GM18526 (cell line): ENCODE data around the gene PARD6G.

Experiments used
- POLR2A ChIP-seq: IDR thresholded peaks from 3 replicates; pipeline ENCODE4 v1.6.1; 2011; ENCODE audit not compliant: insufficient read length; ENCODE audit errors: extremely low read depth

PARD6G gene

DNA sequence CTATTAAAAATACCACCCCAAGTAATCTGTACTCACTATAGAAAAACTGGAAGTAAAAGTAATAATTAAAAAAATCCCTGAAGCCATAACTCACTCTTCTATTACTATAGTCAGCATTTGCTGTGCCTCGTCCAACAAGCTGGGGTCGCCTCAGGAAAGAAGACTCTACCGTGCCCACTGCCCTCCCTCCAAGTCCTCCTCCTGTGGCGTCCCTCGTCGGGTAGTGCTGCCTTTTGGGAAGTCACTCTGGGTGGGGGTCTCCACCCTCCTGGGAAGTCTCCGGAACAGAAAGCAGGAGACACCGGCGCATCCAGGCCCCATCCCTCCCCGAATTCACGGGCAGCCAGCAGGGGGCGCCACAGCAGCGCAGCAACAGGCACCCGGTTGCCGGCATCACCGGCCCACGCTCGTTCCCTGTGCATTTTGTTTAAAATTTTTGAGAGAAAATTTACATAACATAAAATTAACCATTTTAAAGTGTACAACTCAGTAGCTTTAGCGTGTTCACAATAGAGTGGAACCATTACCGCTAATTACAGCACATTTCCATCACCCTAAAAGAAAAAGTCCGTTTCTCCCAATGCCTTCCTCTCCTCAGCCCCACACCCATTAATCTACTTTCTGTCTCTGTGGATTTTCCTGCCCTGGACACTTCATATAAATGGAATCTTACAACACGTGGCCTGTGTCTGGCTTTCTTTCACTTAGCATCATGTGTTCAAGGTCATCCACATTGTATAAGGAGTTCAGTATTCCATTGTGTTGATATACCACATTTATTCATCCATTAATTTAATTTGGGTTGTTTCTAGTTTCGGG lies 76.1 kb downstream of the PARD6G start:
- no peak for TF ChIP-seq POLR2A

DNA sequence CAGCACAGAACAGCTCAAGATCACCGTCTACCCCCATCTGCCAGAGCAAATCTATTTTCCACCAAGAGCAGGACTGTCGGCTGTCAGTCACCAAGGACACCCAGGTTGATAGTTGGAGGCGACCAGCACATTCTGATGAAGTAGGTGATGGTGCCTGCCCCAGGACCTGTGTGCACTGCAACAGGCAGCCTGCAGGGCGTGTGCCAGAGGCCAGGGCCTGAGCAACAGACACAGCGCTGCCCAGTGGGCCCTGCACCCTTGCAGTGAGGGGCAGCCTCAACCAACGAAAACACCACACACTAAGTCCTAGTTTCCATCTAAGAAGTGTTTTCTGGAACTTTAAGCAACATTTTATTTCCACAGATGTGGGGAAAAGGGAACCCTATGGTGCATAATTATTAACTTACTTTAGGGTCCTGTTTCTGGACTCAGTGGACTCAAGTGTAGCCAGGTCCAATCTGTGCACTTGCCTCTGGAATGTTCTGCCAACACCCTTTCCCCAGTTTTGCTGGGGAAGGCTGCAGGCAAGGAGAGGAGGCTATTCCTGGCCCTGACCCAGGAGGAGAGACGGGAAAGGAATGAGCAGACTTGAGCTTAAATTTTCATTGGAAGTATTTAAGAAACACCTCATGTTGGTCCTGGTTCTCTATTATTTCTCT lies 76.8 kb downstream of the PARD6G start:
- no peak for TF ChIP-seq POLR2A

DNA sequence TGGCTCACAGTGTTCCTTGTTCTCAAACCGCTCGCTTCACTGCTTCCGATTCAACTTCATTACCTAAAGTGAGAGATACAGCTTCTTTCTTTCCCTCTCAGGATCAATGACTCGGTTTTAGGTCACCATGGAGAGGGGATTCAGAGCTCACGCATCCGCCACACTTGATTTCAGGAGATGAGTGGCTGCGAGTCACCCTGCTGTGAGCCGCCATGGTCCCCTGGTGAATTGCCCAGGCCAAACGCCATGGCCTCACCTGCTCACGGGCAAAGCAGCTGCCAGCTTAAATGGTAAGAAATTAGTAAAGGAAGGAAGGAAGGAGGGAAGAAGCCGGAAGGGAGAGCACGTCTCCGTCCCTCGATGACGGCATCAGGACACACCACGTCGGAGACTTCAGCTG lies 77.7 kb downstream of the PARD6G start:
- no peak for TF ChIP-seq POLR2A

DNA sequence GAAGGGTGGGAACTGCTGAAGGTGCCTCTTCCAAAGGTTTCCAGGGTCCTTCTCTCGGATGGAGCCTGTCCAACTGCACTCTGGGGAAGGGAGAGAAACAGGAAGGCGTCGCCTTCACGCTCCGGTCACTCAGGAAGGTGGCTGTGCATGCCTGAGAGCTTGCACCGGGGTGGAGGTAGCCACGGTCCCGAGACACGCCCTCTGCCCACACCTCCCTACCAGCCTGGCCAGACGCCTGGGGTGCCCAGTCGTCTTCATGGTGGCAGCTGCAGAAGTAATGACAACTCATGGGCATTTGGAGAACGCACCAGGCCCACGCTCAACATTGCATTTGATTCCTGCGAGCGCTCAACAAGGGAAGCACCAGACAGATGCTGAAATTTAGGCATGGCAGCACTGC lies 78.3 kb downstream of the PARD6G start:
- TF ChIP-seq POLR2A = no peak

DNA sequence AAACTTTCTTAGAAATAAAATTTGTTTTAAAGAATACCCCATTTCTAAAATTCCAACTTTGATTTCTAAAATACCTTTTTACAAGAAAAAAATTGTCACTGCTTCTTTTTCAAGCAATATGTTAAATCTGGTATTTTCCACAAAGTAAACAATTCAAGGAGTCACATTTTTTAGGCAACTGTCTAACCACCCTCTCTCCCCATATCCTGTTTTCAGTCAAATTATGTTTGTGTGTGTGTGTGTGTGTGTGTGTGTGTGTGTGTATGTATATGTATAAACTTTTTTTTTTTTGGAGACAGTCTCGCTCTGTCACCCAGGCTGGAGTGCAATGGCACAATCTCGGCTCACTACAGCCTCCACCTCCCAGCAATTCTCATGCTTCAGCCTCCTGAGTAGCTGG lies 79.0 kb downstream of the PARD6G start:
- TF ChIP-seq POLR2A = no peak

DNA sequence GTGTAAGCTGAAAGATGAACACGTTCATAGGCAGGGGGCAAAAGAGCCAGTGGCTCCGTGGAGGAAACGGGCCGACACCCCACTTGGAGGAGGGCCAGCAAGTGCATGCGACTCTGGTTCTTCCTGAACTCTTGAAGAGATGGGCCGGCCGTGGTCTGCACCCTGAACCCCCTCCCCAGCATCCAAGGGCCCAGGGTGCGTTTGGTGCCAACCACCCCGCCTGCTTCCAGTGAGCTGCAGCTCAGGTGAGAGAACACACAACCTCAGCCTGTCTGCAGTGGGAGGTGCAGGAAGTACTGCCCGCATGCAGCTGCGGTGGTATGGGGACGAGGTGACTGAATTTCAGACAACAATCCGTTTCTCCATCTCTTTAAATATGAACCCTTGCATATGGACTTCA lies 79.4 kb downstream of the PARD6G start:
- TF ChIP-seq POLR2A = no peak

DNA sequence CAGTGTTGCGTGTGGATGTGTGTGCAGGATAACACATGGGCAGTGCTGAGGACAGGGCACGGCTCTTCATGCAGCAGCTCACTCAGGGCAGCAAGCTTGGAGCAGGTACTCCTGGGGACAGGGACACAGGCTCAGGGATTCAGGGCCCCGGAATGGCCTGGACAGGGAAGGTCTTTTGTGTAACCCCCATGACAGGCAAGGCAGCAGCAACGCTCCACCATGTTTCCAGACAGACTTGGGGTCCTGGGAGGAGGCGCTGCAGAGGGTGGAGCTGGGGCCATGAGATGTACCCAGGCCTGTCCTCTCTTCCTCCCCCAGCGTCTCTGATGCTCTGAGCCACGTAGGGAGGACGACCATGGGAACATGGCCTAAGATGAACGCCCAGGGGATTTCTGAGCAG lies 80.0 kb downstream of the PARD6G start:
- no peak for TF ChIP-seq POLR2A

DNA sequence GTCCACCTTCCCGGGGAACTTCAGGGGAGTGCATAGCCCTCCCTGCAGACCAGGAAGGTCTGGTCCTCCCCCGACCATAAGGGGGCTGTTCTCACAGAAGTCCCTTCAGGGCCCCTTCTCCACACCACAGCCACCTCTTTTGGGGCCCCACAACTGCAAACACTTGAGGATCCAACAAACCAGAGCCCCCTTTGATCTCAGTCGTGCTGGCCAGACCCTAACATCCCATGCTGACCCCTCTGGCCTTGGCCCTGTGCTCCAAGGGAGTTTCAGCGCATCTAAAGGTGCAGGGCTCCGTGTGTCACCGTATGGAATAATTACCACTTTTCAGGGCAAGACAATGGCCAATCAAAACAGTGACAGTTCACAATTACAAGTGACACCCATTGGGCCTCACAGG lies 80.6 kb downstream of the PARD6G start:
- TF ChIP-seq POLR2A = no peak

DNA sequence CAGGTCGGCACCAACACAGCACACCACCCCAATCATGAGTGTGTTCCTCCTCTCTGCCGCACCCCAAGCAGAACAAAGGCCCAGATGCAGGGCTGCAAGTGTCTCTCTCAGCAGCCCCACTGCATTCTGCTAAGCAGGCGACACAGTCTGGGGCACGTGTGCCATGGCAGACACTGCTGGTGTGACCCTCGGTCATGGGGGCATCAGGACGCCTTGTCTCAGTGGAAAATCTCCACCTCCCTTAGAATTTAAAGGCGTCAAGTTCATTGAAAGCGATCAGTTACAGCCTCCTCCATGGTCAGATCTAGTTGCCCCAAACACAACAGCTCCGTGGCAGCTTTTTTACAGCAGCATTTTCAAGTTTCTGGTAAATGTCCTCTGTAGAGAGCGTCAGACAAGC lies 81.1 kb downstream of the PARD6G start:
- no peak for TF ChIP-seq POLR2A

DNA sequence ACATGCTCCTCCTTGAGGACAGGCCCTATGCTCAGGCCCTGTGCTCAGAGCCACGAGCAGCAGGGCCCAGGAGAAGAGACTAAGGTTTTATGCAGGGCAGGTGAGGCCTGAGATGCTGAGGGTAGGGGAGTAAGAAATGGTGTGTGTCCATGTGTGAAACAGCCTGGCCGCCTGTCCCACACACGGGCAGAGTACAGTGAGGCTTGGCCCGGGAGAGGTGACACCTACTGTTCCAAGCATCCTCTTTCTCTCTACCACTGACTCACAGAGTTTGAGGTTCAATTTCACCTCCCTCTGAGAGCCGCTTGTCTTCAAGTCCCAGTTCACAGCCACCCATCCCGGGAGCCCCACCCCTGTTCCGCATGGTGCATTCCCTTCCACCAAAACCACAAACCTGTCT lies 84.1 kb downstream of the PARD6G start:
- TF ChIP-seq POLR2A = no peak

DNA sequence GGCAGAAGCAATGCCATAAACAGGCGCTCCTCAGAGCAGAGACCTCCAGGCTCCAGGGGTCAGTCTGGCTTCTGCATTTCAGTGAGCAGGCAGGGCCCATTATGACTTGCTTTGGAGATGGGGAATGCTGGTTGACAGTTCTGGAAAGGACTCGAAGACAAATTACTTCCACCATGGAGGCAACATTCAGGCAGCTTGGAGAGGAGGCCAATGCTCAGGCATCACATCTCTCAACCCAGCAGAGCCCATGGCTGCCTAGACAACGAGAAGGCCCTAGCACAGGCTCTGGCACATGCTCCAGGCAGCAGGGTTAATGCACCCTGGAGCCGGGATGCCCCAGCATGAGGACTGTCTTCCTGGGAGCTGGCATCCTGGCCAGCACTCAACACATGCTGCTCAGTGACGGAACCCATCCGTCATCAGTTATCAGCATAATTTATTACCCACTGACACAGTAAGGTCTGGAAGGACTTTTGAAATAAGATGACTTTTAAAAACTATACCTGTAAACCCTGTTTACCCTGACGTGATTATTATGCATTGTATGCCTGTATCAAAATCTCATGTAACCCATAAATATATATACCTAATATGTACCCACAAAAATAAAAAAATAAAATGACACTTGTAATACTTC lies 85.4 kb downstream of the PARD6G start:
- TF ChIP-seq POLR2A = no peak

DNA sequence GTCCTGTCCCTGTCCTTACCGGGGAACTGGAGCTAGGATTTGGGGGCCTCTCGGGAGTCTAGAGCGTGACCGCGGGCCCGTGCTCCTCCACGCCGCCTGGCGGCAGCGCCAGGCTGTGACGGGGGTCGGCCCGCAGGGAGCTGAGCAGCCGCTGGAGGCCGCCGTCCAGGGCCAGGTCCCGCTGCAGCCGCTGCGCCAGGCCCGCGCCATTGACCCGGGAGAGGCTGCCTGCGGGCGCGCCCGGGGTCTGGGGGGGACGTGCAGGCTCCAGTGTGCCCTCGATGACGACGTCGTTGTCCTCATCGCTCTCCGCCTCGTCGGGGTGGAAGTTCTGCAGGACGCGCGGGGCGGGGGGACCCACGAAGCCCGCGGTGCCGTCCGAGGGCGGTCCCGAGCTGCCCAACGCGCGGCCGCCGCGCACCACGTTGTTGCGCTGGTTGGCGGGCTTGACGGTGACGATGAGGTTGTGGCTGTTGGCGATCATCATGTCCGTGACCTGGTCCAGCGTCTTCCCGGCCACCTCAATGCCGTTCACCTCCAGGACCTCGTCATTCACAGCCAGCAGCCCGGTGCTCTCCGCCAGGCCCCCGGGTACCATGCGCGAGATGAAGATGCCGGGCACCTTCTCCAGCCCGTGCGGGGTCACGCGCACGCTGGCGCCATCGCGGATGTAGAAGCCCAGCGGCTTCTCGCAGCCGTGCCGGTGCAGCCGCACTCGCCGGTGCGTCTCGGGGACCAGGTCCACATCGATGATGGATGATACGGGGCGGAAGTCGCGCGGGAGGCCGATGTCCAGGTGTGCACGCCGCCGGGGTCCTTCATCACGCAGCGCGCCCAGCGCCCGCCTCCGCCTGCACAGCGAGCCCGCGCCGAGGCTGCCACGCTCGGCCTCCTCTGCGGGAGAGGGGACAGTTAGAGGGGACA lies 87.3 kb downstream of the PARD6G start:
- no peak for TF ChIP-seq POLR2A

DNA sequence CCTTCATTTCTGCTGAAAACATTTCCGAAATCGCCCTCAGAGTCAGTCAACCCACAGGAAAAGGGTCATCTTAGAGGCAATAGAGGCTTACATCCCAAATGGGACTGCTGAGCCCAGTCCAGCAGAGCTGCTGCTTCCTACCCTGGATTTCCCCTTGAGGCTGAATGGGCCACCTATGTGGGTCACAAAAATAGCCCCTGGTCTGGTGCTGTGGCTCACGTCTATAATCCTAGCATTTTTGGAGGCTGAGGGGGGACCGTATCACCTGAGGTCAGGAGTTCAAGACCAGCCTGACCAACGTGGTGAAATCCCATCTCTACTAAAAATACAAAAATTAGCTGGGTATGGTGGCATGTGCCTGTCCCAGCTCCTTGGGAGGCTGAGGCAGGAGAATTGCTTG lies 88.9 kb downstream of the PARD6G start:
- TF ChIP-seq POLR2A = no peak

DNA sequence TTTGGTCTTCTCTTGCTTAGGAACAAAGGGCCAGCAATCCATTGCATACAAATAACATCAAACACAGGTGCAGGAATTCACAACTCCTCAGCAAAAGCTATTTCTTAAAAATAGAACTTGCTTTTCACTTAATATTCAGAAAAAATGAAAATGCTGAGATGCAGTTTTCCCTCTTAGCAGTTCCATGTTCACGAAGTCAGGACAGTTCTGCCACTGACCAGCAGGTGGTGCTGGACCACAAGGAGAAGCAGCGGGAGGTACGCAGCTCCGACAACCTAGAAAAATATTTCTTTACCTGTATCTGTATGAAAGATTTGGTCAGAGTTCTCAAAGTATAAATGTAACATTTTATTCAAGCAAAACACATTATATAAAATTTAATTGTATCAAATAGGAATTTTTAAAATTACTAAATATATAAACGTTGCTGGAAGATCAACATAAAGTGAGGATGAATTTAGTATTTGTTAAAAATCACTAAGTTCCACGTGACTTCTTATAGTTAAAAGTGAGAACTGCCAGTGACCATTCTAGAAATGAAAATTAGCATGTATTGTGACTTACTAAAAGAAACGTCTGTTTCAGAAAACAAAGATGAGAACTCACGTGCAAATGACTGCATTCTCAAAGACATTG lies 89.5 kb downstream of the PARD6G start:
- no peak for TF ChIP-seq POLR2A

DNA sequence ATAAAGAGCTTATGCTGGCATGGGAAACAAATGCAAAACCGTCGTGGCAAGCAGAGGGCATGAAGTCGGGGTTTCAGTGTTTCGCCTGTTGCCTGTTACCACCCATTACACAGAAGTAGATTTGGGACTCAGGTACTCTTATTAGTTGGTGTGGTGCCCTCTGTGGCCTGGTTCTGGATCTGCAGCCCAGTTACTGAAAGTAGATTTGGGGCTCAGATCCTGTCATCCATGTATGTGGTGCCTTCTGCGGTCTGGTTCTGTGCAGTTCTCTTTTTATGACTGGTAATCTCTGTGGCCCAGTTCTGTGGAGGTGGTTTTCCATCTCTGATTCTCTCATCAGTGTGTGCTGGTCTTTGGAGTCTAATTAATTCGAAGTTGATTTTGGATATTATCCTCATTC lies 93.0 kb downstream of the PARD6G start:
- TF ChIP-seq POLR2A = no peak
